Osteocyte (in vitro differentiated cells): ENCODE results near the gene DLG2. TPM values are rescaled to one million over a fixed set of nuclear protein-coding genes. Genes with fewer than 3 reads are reported as not detected.

Experiments used
- DNase-seq: peaks from one replicate; pipeline ENCODE4 v3.0.0; 2021; ENCODE audit warnings: mixed read lengths; ENCODE audit not compliant: unreplicated experiment; ENCODE audit errors: extremely low spot score
- H3K27ac Mint-ChIP-seq: one replicate; pipeline ENCODE4 v1.8.0; 2021; ENCODE audit warnings: mild to moderate bottlenecking, mixed read lengths; ENCODE audit not compliant: unreplicated experiment
- H3K27me3 Mint-ChIP-seq: one replicate; pipeline ENCODE4 v1.8.0; 2021; ENCODE audit warnings: mixed read lengths; ENCODE audit not compliant: unreplicated experiment
- H3K36me3 Mint-ChIP-seq: one replicate; pipeline ENCODE4 v1.8.0; 2021; ENCODE audit warnings: mixed read lengths; ENCODE audit not compliant: unreplicated experiment
- H3K4me1 Mint-ChIP-seq: one replicate; pipeline ENCODE4 v1.8.0; 2021; ENCODE audit warnings: mixed read lengths; ENCODE audit not compliant: unreplicated experiment
- H3K4me3 Mint-ChIP-seq: one replicate; pipeline ENCODE4 v1.8.0; 2021; ENCODE audit warnings: mild to moderate bottlenecking, moderate library complexity, mixed read lengths; ENCODE audit not compliant: unreplicated experiment
- H3K9me3 Mint-ChIP-seq: one replicate; pipeline ENCODE4 v1.8.0; 2021; ENCODE audit warnings: mixed read lengths; ENCODE audit not compliant: unreplicated experiment
- CTCF ChIP-seq: fragments of 200-600 bp; sonication (generic); IDR thresholded peaks from 2 replicates; pipeline ENCODE4 v1.5.0; 2021; ENCODE audit warnings: antibody characterized with exemption, mild to moderate bottlenecking, moderate library complexity
- total RNA-seq: library from RNA; stranded (reverse); gene quantifications from 2 replicates; pipeline ENCODE4 v1.2.1, GENCODE V29; 2021

Gene DLG2
- total RNA-seq, 1 donor from 2014 or later, result 2.1 TPM

GRCh38 chr11:83768489-83768888, 1858.7 kb downstream of the DLG2 start:
- no peaks in the 10 kb centered on the region for H3K9me3 Mint-ChIP-seq
- no peaks in the 10 kb centered on the region for H3K36me3 Mint-ChIP-seq
- DNase-seq, result no peak
- no peak for TF ChIP-seq CTCF
- no peaks in the 10 kb centered on the region for H3K4me1 Mint-ChIP-seq
- peaks cover 17% of the 10 kb centered on the region for H3K27me3 Mint-ChIP-seq
- no peak overlapping the region for H3K4me3 Mint-ChIP-seq
- H3K27ac Mint-ChIP-seq, result no peak overlapping the region

- H3K27ac Mint-ChIP-seq, result no peak overlapping the region
- H3K9me3 Mint-ChIP-seq, result no peaks in the 10 kb centered on the region
- no peaks in the 10 kb centered on the region for H3K4me1 Mint-ChIP-seq
- TF ChIP-seq CTCF, result no peak
- no peaks in the 10 kb centered on the region for H3K36me3 Mint-ChIP-seq
- peaks cover 15% of the 10 kb centered on the region for H3K27me3 Mint-ChIP-seq
- H3K4me3 Mint-ChIP-seq, result no peak overlapping the region
- no peak for DNase-seq
Observed at GRCh38 chr11:83766932-83767331, 1860.2 kb downstream of the DLG2 start.

- no peak for DNase-seq
- H3K4me1 Mint-ChIP-seq, result no peaks in the 10 kb centered on the region
- no peaks in the 10 kb centered on the region for H3K9me3 Mint-ChIP-seq
- H3K4me3 Mint-ChIP-seq, result no peak overlapping the region
- H3K27ac Mint-ChIP-seq, result no peak overlapping the region
- H3K27me3 Mint-ChIP-seq, result peaks cover 9% of the 10 kb centered on the region
- no peaks in the 10 kb centered on the region for H3K36me3 Mint-ChIP-seq
- no peak for TF ChIP-seq CTCF
Observed at GRCh38 chr11:83764643-83765042, 1862.5 kb downstream of the DLG2 start.

- no peaks in the 10 kb centered on the region for H3K36me3 Mint-ChIP-seq
- H3K4me3 Mint-ChIP-seq, result no peak overlapping the region
- no peak for TF ChIP-seq CTCF
- no peaks in the 10 kb centered on the region for H3K4me1 Mint-ChIP-seq
- DNase-seq, result no peak
- no peak overlapping the region for H3K27ac Mint-ChIP-seq
- H3K9me3 Mint-ChIP-seq, result no peaks in the 10 kb centered on the region
- peaks cover 6% of the 10 kb centered on the region for H3K27me3 Mint-ChIP-seq
Observed at GRCh38 chr11:83760932-83761331, 1866.2 kb downstream of the DLG2 start.

- Mint-ChIP-seq H3K4me3 (no peak overlapping the region), H3K36me3 (no peaks in the 10 kb centered on the region), H3K9me3 (no peaks in the 10 kb centered on the region), H3K4me1 (no peaks in the 10 kb centered on the region), H3K27ac (no peak overlapping the region), H3K27me3 (peaks cover 6% of the 10 kb centered on the region)
- DNase-seq, result no peak
- TF ChIP-seq CTCF, result no peak
Observed at GRCh38 chr11:83759148-83759547, 1868.0 kb downstream of the DLG2 start.
